Fibroblast of the aortic adventitia (primary cell): ENCODE results near the gene CRAT. TPM values are rescaled to one million over a fixed set of nuclear protein-coding genes. Genes with fewer than 3 reads are reported as not detected.

Source experiments
- total RNA-seq: library from RNA; depleted of rRNA; stranded (reverse); fragments of >200 nt; gene quantifications from 2 replicates; pipeline ENCODE4 v1.2.3, GENCODE V29; 2012; ENCODE audit warnings: low replicate concordance

The CRAT gene
- total RNA-seq, 1 donor = 66.0 TPM

Other genes with a start within 250 kb of the CRAT start
- 5.3 and 6.8 TPM in 2 replicates for gene KYAT1, start 228.8 kb downstream of the CRAT start, total RNA-seq
- 19.6 and 50.6 TPM in 2 replicates for gene LRRC8A, start 228.7 kb downstream of the CRAT start, total RNA-seq
- 8.5 and 13.1 TPM in 2 replicates for gene PHYHD1, start 189.8 kb downstream of the CRAT start, total RNA-seq
- gene DOLK, start 163.2 kb downstream of the CRAT start, total RNA-seq = 17.6 and 27.4 TPM in 2 replicates
- 37.0 and 69.1 TPM in 2 replicates for gene NUP188, start 163.1 kb downstream of the CRAT start, total RNA-seq
- gene SH3GLB2, start 82.5 kb downstream of the CRAT start, total RNA-seq = 32.1 and 41.0 TPM in 2 replicates
- gene MIGA2, start 74.2 kb downstream of the CRAT start, total RNA-seq = 20.6 and 35.5 TPM in 2 replicates
- 7.8 and 12.4 TPM in 2 replicates for gene DOLPP1, start 29.7 kb downstream of the CRAT start, total RNA-seq
- 48.2 and 91.5 TPM in 2 replicates for gene PTPA, start 622 bp upstream of the CRAT start, total RNA-seq
- 28.0 and 42.0 TPM in 2 replicates for gene IER5L, start 67.5 kb upstream of the CRAT start, total RNA-seq